H9 (cell line): ENCODE measurements around the gene ZNF12. TPM values are rescaled to one million over a fixed set of nuclear protein-coding genes. Genes with fewer than 3 reads are reported as not detected.
A peak's percentile ranks its signal among the peaks of the same experiment; 100 is the strongest.
"Not testable (repeated sequence)": the region's sequence is repeated elsewhere in the genome, so short reads cannot be mapped to it uniquely, and the experiment has no call there.

Source experiments
- DNase-seq: peaks from one replicate; pipeline ENCODE4 v3.0.0-alpha.2; 2017
- H2AFZ ChIP-seq: one replicate; pipeline ENCODE4 v1.6.1; 2013; ENCODE audit warnings: mild to moderate bottlenecking, low read length, control low read depth, moderate library complexity
- H2AK5ac ChIP-seq: 2 replicates; pipeline ENCODE4 v1.6.1; 2013; ENCODE audit warnings: low read length, control low read depth, mixed read lengths; ENCODE audit not compliant: insufficient read length
- H2BK120ac ChIP-seq: one replicate; pipeline ENCODE4 v1.6.1; 2013; ENCODE audit warnings: low read depth, mild to moderate bottlenecking, low read length, control low read depth, inconsistent platforms; ENCODE audit not compliant: poor library complexity, severe bottlenecking
- H2BK12ac ChIP-seq: 2 replicates; pipeline ENCODE4 v1.6.1; 2013; ENCODE audit warnings: low read length, control low read depth, mixed read lengths, low read depth; ENCODE audit not compliant: insufficient read length
- H2BK15ac ChIP-seq: 2 replicates; pipeline ENCODE4 v1.6.1; 2013; ENCODE audit warnings: low read depth, low read length, control low read depth
- H2BK20ac ChIP-seq: one replicate; pipeline ENCODE4 v1.6.1; 2013; ENCODE audit warnings: low read depth, mild to moderate bottlenecking, low read length, control low read depth, inconsistent platforms; ENCODE audit not compliant: poor library complexity, severe bottlenecking
- H2BK5ac ChIP-seq: 2 replicates; pipeline ENCODE4 v1.6.1; 2013; ENCODE audit warnings: low read length, control low read depth, mixed read lengths; ENCODE audit not compliant: insufficient read length
- H3K14ac ChIP-seq: 2 replicates; pipeline ENCODE4 v1.6.1; 2013; ENCODE audit warnings: low read length, control low read depth; ENCODE audit not compliant: insufficient read depth
- H3K18ac ChIP-seq: 2 replicates; pipeline ENCODE4 v1.6.1; 2013; ENCODE audit warnings: low read depth, mild to moderate bottlenecking, mixed read lengths, low read length, control low read depth; ENCODE audit not compliant: insufficient read length
- H3K23ac ChIP-seq: 2 replicates; pipeline ENCODE4 v1.6.1; 2013; ENCODE audit warnings: low read length, control low read depth, mixed read lengths, low read depth; ENCODE audit not compliant: insufficient read length
- H3K23me2 ChIP-seq: 2 replicates; pipeline ENCODE4 v1.6.1; 2013; ENCODE audit warnings: low read depth, mild to moderate bottlenecking, mixed read lengths, low read length, control low read depth; ENCODE audit not compliant: insufficient read length, poor library complexity, severe bottlenecking
- H3K27ac ChIP-seq: 2 replicates; pipeline ENCODE4 v1.5.1; 2013; ENCODE audit warnings: low read length, control low read depth, mixed read lengths, low read depth; ENCODE audit not compliant: insufficient read length
- H3K27me3 ChIP-seq: 2 replicates; pipeline ENCODE4 v1.6.1; 2013; ENCODE audit warnings: low read length, control low read depth, inconsistent platforms; ENCODE audit not compliant: insufficient read depth
- H3K4ac ChIP-seq: 2 replicates; pipeline ENCODE4 v1.6.1; 2013; ENCODE audit warnings: low read depth, mild to moderate bottlenecking, control low read depth, inconsistent platforms, low read length, moderate library complexity
- H3K4me1 ChIP-seq: 2 replicates; pipeline ENCODE4 v1.6.1; 2013; ENCODE audit warnings: low read length, control low read depth, inconsistent platforms; ENCODE audit not compliant: insufficient read depth
- H3K4me2 ChIP-seq: 2 replicates; pipeline ENCODE4 v1.6.1; 2013; ENCODE audit warnings: low read length, control low read depth, mixed read lengths; ENCODE audit not compliant: insufficient read length, insufficient read depth
- H3K56ac ChIP-seq: 2 replicates; pipeline ENCODE4 v1.6.1; 2013; ENCODE audit warnings: low read depth, mild to moderate bottlenecking, mixed read lengths, low read length, control low read depth; ENCODE audit not compliant: insufficient read length
- H3K79me1 ChIP-seq: 2 replicates; pipeline ENCODE4 v1.6.1; 2013; ENCODE audit warnings: low read depth, mild to moderate bottlenecking, moderate library complexity, low read length, control low read depth, inconsistent platforms; ENCODE audit not compliant: insufficient read depth, poor library complexity, severe bottlenecking
- H3K79me2 ChIP-seq: 2 replicates; pipeline ENCODE4 v1.6.1; 2013; ENCODE audit warnings: low read length, control low read depth, inconsistent platforms; ENCODE audit not compliant: insufficient read depth
- H3K9ac ChIP-seq: 2 replicates; pipeline ENCODE4 v1.6.1; 2013; ENCODE audit warnings: low read length, control low read depth, mixed read lengths; ENCODE audit not compliant: insufficient read length; ENCODE audit errors: extremely low read depth
- H3K9me3 ChIP-seq: one replicate; pipeline ENCODE4 v1.6.1; 2013; ENCODE audit warnings: low read depth, low read length, inconsistent platforms; ENCODE audit not compliant: control insufficient read depth
- H3T11ph ChIP-seq: one replicate; pipeline ENCODE4 v1.6.1; 2013; ENCODE audit warnings: mild to moderate bottlenecking, low read length, control low read depth, inconsistent platforms
- H4K20me1 ChIP-seq: one replicate; pipeline ENCODE4 v1.6.1; 2013; ENCODE audit not compliant: control insufficient read depth, insufficient read length, insufficient read depth
- H4K5ac ChIP-seq: 2 replicates; pipeline ENCODE4 v1.6.1; 2013; ENCODE audit warnings: low read depth, mild to moderate bottlenecking, mixed read lengths, low read length, control low read depth; ENCODE audit not compliant: insufficient read length
- H4K8ac ChIP-seq: replicated peaks from 2 replicates; pipeline ENCODE4 v1.6.1; 2013; ENCODE audit warnings: low read length, control low read depth, mixed read lengths, low read depth; ENCODE audit not compliant: insufficient read length
- H4K91ac ChIP-seq: 2 replicates; pipeline ENCODE4 v1.6.1; 2013; ENCODE audit warnings: low read depth, mild to moderate bottlenecking, moderate library complexity, mixed read lengths, low read length, control low read depth; ENCODE audit not compliant: insufficient read length
- H3K27ac Mint-ChIP-seq, 3 experiments: 2 replicates in 2 of 3; 3 replicates in 1 of 3; pipeline ENCODE4 v1.8.0; 2020 to 2021; ENCODE audit warnings: mixed read lengths in 3 of 3, mild to moderate bottlenecking in 1 of 3, moderate library complexity in 1 of 3
- H3K27me3 Mint-ChIP-seq: 2 replicates; pipeline ENCODE4 v1.8.0; 2021; ENCODE audit warnings: low read depth, mild to moderate bottlenecking, moderate library complexity, mixed read lengths
- H3K36me3 Mint-ChIP-seq, 3 experiments: 2 replicates in 2 of 3; 3 replicates in 1 of 3; pipeline ENCODE4 v1.8.0; 2020 to 2021; ENCODE audit warnings: low read depth in 3 of 3, mixed read lengths in 3 of 3; ENCODE audit not compliant: insufficient read depth in 1 of 3
- H3K4me1 Mint-ChIP-seq, 2 experiments: 2 replicates each; pipeline ENCODE4 v1.8.0; 2020; ENCODE audit warnings: mixed read lengths in 2 of 2
- H3K4me3 Mint-ChIP-seq, 2 experiments: 2 replicates in 1 of 2; 3 replicates in 1 of 2; pipeline ENCODE4 v1.8.0; 2020 to 2021; ENCODE audit warnings: mild to moderate bottlenecking in 2 of 2, mixed read lengths in 2 of 2, moderate library complexity in 1 of 2
- H3K9me3 Mint-ChIP-seq, 2 experiments: 2 replicates in 1 of 2; 3 replicates in 1 of 2; pipeline ENCODE4 v1.8.0; 2020; ENCODE audit warnings: mild to moderate bottlenecking in 2 of 2, mixed read lengths in 2 of 2, moderate library complexity in 1 of 2
- WGBS: extraction: QIAGEN DNeasy Blood & Tissue Kit; methylation state at CpG from one replicate; pipeline ENCODE4 v1.1.7; 2013; ENCODE audit warnings: missing lambda C conversion rate, low lambda C conversion rate, mixed read lengths; ENCODE audit not compliant: insufficient read length; ENCODE audit errors: extremely low coverage; 5-methylcytosine and 5-hydroxymethylcytosine counted together
- total RNA-seq: library from RNA; stranded (reverse); gene quantifications from 2 replicates; pipeline ENCODE4 v1.2.1, GENCODE V29; 2021
- TF ChIP-seq, protein P1 (sequence below): fragments of 200-600 bp; sonication (generic); conservative IDR thresholded peaks from 3 replicates; pipeline ENCODE4 v1.8.0; 2021; ENCODE audit warnings: antibody characterized with exemption, mild to moderate bottlenecking

Gene ZNF12
- total RNA-seq, 1 experiment from 2014 or later = 19.1 TPM

DNA sequence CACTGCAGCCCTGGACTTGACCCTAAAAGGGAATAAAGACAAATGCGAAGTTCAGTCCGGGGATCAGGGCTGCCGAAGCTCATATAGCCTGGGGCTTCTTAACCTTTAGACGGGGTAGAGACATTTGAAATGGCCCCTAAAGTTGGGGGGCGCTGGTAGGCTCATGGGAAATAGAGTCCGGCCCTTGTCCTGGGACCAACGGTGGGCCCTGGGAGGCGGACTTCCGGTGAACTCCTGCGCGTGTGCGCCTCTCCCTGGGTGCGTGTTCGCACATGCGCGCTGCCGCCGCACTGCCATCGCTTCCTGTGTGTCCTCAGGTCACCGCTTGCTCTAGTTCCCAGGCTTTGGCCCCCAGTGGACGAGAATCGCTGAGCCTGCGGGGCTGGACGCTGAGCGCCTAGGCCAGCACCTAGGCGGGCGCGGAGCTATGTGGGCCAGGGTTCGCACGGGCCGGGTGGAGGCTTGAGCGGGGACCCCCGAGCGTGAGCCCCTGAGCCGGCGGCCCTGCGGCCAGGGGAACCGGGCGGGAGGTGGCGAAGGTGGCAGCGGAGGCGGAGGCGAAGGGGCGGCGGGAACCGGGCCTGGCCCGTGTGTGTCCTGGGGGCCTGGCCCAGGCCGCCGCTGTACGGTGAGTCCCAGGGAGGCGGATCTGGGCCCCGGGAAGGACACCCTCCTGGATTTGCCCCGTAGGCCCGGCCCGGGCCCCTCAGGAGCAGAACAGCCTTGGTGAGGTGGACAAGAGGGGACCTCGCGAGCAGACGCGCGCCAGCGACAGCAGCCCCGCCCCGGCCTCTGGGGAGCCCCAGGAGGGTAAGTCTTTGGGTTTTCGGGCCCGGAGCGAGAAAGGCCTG is 23.0 kb upstream of the ZNF12 start:
- no peak overlapping the region for H3K27ac ChIP-seq
- H4K8ac ChIP-seq = no peak overlapping the region
- no peak overlapping the region for H3K23ac ChIP-seq
- no peaks in the 10 kb centered on the region for H3K4me1 ChIP-seq
- DNase-seq = peak; percentile 98
- no peak overlapping the region for H3K56ac ChIP-seq
- no peak overlapping the region for H3K4ac ChIP-seq
- H2AK5ac ChIP-seq = no peak overlapping the region
- H3K36me3 Mint-ChIP-seq = peaks cover 26 to 33% (median 30%) of the 10 kb centered on the region in 3 experiments
- H3K18ac ChIP-seq = no peak overlapping the region
- H3K9me3 Mint-ChIP-seq = no peaks in the 10 kb centered on the region; a peak in 1 of 5 replicates
- H2BK5ac ChIP-seq = no peak overlapping the region
- H3K4me1 Mint-ChIP-seq = peaks cover 7 to 24% of the 10 kb centered on the region in 2 experiments
- no peaks in the 10 kb centered on the region for H3K79me1 ChIP-seq
- H3K4me3 Mint-ChIP-seq = peak overlapping the region; percentile 88 to 90
- peak overlapping the region; percentile 62 for H3K9ac ChIP-seq
- H4K5ac ChIP-seq = no peak overlapping the region
- H2AFZ ChIP-seq = no peak overlapping the region
- H3K27me3 Mint-ChIP-seq = peaks cover 15% of the 10 kb centered on the region
- no peak overlapping the region for H3T11ph ChIP-seq
- peak overlapping the region; percentile 81 to 99 (median 95) for H3K27ac Mint-ChIP-seq
- no peaks in the 10 kb centered on the region for H4K20me1 ChIP-seq
- no peak overlapping the region for H2BK12ac ChIP-seq
- peak overlapping the region; percentile 8; the same call in 1 of the 2 replicates for H3K14ac ChIP-seq
- H2BK20ac ChIP-seq = no peak overlapping the region
- H2BK120ac ChIP-seq = no peak overlapping the region
- H3K79me2 ChIP-seq = peaks cover 1% of the 10 kb centered on the region; the same call in 1 of the 2 replicates
- peaks cover 5% of the 10 kb centered on the region for H3K23me2 ChIP-seq
- TF ChIP-seq, protein P1, sequence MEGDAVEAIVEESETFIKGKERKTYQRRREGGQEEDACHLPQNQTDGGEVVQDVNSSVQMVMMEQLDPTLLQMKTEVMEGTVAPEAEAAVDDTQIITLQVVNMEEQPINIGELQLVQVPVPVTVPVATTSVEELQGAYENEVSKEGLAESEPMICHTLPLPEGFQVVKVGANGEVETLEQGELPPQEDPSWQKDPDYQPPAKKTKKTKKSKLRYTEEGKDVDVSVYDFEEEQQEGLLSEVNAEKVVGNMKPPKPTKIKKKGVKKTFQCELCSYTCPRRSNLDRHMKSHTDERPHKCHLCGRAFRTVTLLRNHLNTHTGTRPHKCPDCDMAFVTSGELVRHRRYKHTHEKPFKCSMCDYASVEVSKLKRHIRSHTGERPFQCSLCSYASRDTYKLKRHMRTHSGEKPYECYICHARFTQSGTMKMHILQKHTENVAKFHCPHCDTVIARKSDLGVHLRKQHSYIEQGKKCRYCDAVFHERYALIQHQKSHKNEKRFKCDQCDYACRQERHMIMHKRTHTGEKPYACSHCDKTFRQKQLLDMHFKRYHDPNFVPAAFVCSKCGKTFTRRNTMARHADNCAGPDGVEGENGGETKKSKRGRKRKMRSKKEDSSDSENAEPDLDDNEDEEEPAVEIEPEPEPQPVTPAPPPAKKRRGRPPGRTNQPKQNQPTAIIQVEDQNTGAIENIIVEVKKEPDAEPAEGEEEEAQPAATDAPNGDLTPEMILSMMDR = no peak
- H3K9me3 ChIP-seq = no peaks in the 10 kb centered on the region
- H2BK15ac ChIP-seq = no peak overlapping the region
- H3K4me2 ChIP-seq = peak overlapping the region; percentile 63
- WGBS = no CpG with 5 or more reads among the region's 66 CpGs
- no peak overlapping the region for H4K91ac ChIP-seq
- no peaks in the 10 kb centered on the region for H3K27me3 ChIP-seq

DNA sequence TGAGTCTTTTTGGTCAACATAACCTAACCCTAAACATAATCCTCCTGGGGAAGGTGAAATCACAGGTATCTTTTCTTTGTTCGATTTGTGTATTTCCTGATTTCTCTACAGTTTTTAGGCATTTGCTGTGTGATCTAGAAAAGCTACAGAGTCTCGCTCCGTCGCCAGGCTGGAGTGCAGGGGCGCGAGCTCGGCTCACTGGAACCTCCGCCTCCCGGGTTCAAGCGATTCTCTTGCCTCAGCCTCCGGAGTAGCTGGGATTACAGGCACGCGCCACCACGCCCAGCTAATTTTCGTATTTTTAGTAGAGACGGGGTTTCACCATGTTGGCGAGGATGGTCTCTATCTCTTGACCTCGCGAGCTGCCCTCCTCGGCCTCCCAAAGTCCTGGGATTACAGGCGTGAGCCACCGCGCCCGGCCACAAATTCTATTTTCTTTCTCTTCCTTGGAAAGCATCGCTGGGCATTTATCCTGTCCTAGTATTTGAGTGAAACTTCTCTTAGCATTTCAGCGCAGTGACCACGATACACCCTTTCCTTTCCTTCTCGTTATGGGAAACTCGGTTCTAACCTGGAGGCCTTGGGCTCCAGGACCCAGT is 22.2 kb upstream of the ZNF12 start:
- H3K27me3 Mint-ChIP-seq = peaks cover 17% of the 10 kb centered on the region

More for the DNA sequence above, 22.2 kb upstream of the ZNF12 start:
- not testable (repeated sequence) for H2BK5ac ChIP-seq, H4K8ac ChIP-seq, H2AK5ac ChIP-seq, H3K79me1 ChIP-seq, H2AFZ ChIP-seq, H3K18ac ChIP-seq, H4K91ac ChIP-seq, H4K5ac ChIP-seq, H3K4me1 ChIP-seq, H3K9me3 ChIP-seq, H3K9ac ChIP-seq, DNase-seq, H3K9me3 Mint-ChIP-seq, H2BK120ac ChIP-seq, H3K27ac ChIP-seq, H3K4ac ChIP-seq, H4K20me1 ChIP-seq, H3K56ac ChIP-seq, H3K79me2 ChIP-seq, H3K23ac ChIP-seq, H3T11ph ChIP-seq, H2BK12ac ChIP-seq, H2BK15ac ChIP-seq, H3K27me3 ChIP-seq, H3K14ac ChIP-seq, H2BK20ac ChIP-seq, H3K23me2 ChIP-seq
- Mint-ChIP-seq H3K4me3 (peak overlapping the region; percentile 88 to 90), H3K4me1 (peaks cover 7 to 24% of the 10 kb centered on the region in 2 experiments), H3K27ac (peak overlapping the region; percentile 81 to 99 (median 95)), H3K36me3 (peaks cover 20 to 26% (median 22%) of the 10 kb centered on the region in 3 experiments)
- no CpG with 5 or more reads among the region's 29 CpGs for WGBS
- peak overlapping the region; percentile 38 for H3K4me2 ChIP-seq
